Stomach (tissue), 9 donors: ENCODE data around the gene CFAP77. TPM values are rescaled to one million over a fixed set of nuclear protein-coding genes. Genes with fewer than 3 reads are reported as not detected.

ENCODE experiments used
- DNase-seq, 2 donors: peaks; one replicate each; pipeline versions ENCODE4 v3.0.0 to v3.0.0-alpha.2; 2013 to 2019
- H3K27ac ChIP-seq, 5 donors: fragments of 200-600 bp in 4 of 5; sonication (generic) in 4 of 5; one replicate each; pipeline ENCODE4 v1.5.1; 2013 to 2019; ENCODE audit warnings: mild to moderate bottlenecking in 1 of 5, moderate library complexity in 1 of 5
- H3K27me3 ChIP-seq, 3 donors: fragments of 200-600 bp; sonication (generic); one replicate each; pipeline ENCODE4 v1.5.1; 2017 to 2019; ENCODE audit warnings: mixed run types in 1 of 3
- H3K36me3 ChIP-seq, 4 donors: fragments of 200-600 bp; sonication (generic); 1 replicate in 3 of 4; 2 replicates in 1 of 4; pipeline ENCODE4 v1.5.1; 2016 to 2019
- H3K4me1 ChIP-seq, 4 donors: fragments of 200-600 bp; sonication (generic); one replicate each; pipeline ENCODE4 v1.5.1; 2016 to 2019
- H3K4me3 ChIP-seq, 4 donors: fragments of 200-600 bp; sonication (generic) in 3 of 4; one replicate each; pipeline ENCODE4 v1.5.1; 2016 to 2019; ENCODE audit warnings: mild to moderate bottlenecking in 1 of 4
- H3K9me3 ChIP-seq, 4 donors: fragments of 200-600 bp; sonication (generic); one replicate each; pipeline ENCODE4 v1.5.1; 2016 to 2019
- CTCF ChIP-seq, 7 experiments: fragments of 450-650 bp in 4 of 7; fragments of 200-600 bp in 3 of 7; sonication (generic) in 3 of 7; IDR thresholded peaks; one replicate each; pipeline ENCODE4 v1.5.1; 2016 to 2019; ENCODE audit warnings: antibody characterized with exemption in 7 of 7, control low read depth in 2 of 7, mild to moderate bottlenecking in 1 of 7
- EP300 ChIP-seq: sonication (generic); formaldehyde crosslinking; IDR thresholded peaks from one replicate; pipeline ENCODE4 v1.6.1; 2017; ENCODE audit warnings: antibody characterized with exemption
- POLR2A ChIP-seq, 4 donors: fragments of 450-650 bp; IDR thresholded peaks; one replicate each; pipeline ENCODE4 v1.6.1; 2016; ENCODE audit warnings: antibody characterized with exemption in 4 of 4, control low read depth in 2 of 4, mild to moderate bottlenecking in 1 of 4, moderate library complexity in 1 of 4
- POLR2AphosphoS5 ChIP-seq, 3 donors: sonication (generic); formaldehyde crosslinking; IDR thresholded peaks; one replicate each; pipeline ENCODE4 v1.6.1; 2016; ENCODE audit warnings: antibody characterized with exemption in 3 of 3
- WGBS, 5 donors: extraction: QIAGEN DNeasy Blood & Tissue Kit in 3 of 5; methylation state at CpG; one replicate each; pipeline versions ENCODE4 v1.1.5 to v1.1.7; 2013 to 2018; 5-methylcytosine and 5-hydroxymethylcytosine counted together
- intact Hi-C: fragments of 100-400 bp; cut with DNase I; formaldehyde crosslinking; loops from one replicate; pipeline ENCODE4 v1.15.1; 2023; ENCODE audit warnings: low total_unique reads
- polyA plus RNA-seq, 3 donors: library from polyadenylated mRNA; stranded (reverse); fragments of 200-250 nt; gene quantifications; one replicate each; pipeline ENCODE4 v1.2.3, GENCODE V29; 2013
- total RNA-seq, 5 donors: library from RNA; depleted of rRNA; stranded (reverse); fragments of >200 nt; gene quantifications; one replicate each; pipeline versions ENCODE4 v1.1.0 to v1.2.3, GENCODE V29; 2014 to 2016
- donor health status: healthy with polysubstance abuse.
- donor health status: Bipolar disorder and iron deficiency.
- donor health status: healthy.

The CFAP77 gene
- total and polyA plus RNA-seq, 8 donors, result not detected

- Histone ChIP-seq H3K9me3 (no peaks in the 10 kb centered on the region), H3K27me3 (peaks cover 0 to 84% (median 21%) of the 10 kb centered on the region in 3 donors), H3K4me1 (peaks cover 0 to 4% (median 0%) of the 10 kb centered on the region in 4 donors), H3K27ac (no peak overlapping the region), H3K36me3 (no peaks in the 10 kb centered on the region), H3K4me3 (no peak overlapping the region)
- no peak for TF ChIP-seq CTCF (IDR thresholded peaks at IDR 0.05)
- no peak for TF ChIP-seq POLR2AphosphoS5 (IDR thresholded peaks at IDR 0.05)
- WGBS, 5 donors, result 63 to 81% (median 74%) methylated on average over 7 of the region's 7 CpGs
- intact Hi-C loops, result no loop called here
- no peak for DNase-seq
These were observed 77.4 kb downstream of the CFAP77 start for GRCh38 chr9:132487351-132487791.

GRCh38 chr9:132487980-132488535 lies 78.0 kb downstream of the CFAP77 start:
- intact Hi-C loops, result no loop called here

GRCh38 chr9:132488626-132489025 lies 78.6 kb downstream of the CFAP77 start:
- Histone ChIP-seq H3K36me3 (no peaks in the 10 kb centered on the region), H3K4me3 (no peak overlapping the region), H3K9me3 (peaks cover 0 to 8% (median 0%) of the 10 kb centered on the region in 4 donors), H3K4me1 (peaks cover 0 to 4% (median 0%) of the 10 kb centered on the region in 4 donors), H3K27me3 (peaks cover 0 to 85% (median 21%) of the 10 kb centered on the region in 3 donors), H3K27ac (no peak overlapping the region)
- WGBS, 5 donors, result 41 to 48% (median 44%) methylated on average over 8 to 9 of the region's 9 CpGs
- no peak for DNase-seq
- TF ChIP-seq CTCF (IDR thresholded peaks at IDR 0.05) (no peak), EP300 (no peak)
- intact Hi-C loops, result no loop called here

More at GRCh38 chr9:132487980-132488535, 78.0 kb downstream of the CFAP77 start:
- no peak for DNase-seq
- WGBS, 5 donors, result 21 to 32% (median 27%) methylated on average over 7 of the region's 7 CpGs
- Histone ChIP-seq H3K27me3 (peaks cover 0 to 84% (median 21%) of the 10 kb centered on the region in 3 donors), H3K36me3 (no peaks in the 10 kb centered on the region), H3K4me1 (peaks cover 0 to 4% (median 0%) of the 10 kb centered on the region in 4 donors), H3K27ac (no peak overlapping the region), H3K4me3 (no peak overlapping the region), H3K9me3 (peaks cover 0 to 6% (median 0%) of the 10 kb centered on the region in 4 donors)
- no peak for TF ChIP-seq POLR2A (IDR thresholded peaks at IDR 0.05)
- no peak for TF ChIP-seq EP300
- no peak for TF ChIP-seq POLR2AphosphoS5 (IDR thresholded peaks at IDR 0.05)
- no peak for TF ChIP-seq CTCF (IDR thresholded peaks at IDR 0.05)

GRCh38 chr9:132489536-132489935 lies 79.5 kb downstream of the CFAP77 start:
- no peaks in the 10 kb centered on the region for H3K36me3 ChIP-seq
- H3K4me1 ChIP-seq, result peaks cover 0 to 4% (median 0%) of the 10 kb centered on the region in 4 donors
- peaks cover 0 to 8% (median 2%) of the 10 kb centered on the region in 4 donors for H3K9me3 ChIP-seq
- WGBS, 5 donors, result 65 to 87% (median 75%) methylated on average over 9 of the region's 9 CpGs
- intact Hi-C loops, result no loop called here
- peaks cover 0 to 85% (median 21%) of the 10 kb centered on the region in 3 donors for H3K27me3 ChIP-seq
- no peak for DNase-seq
- H3K4me3 ChIP-seq, result no peak overlapping the region
- TF ChIP-seq POLR2A (IDR thresholded peaks at IDR 0.05) (no peak), EP300 (no peak), POLR2AphosphoS5 (IDR thresholded peaks at IDR 0.05) (no peak), CTCF (IDR thresholded peaks at IDR 0.05) (no peak)
- no peak overlapping the region for H3K27ac ChIP-seq
